ENCODE data around the gene TNFRSF19. TPM values are rescaled to one million over a fixed set of nuclear protein-coding genes. Genes with fewer than 3 reads are reported as not detected.

The TNFRSF19 gene
- total and polyA plus RNA-seq, 2 of the 8 experiments (the other 6 are each of a cell fraction or from before 2014, with no cell fraction given) = 0.50 to 0.95 TPM

DNA sequence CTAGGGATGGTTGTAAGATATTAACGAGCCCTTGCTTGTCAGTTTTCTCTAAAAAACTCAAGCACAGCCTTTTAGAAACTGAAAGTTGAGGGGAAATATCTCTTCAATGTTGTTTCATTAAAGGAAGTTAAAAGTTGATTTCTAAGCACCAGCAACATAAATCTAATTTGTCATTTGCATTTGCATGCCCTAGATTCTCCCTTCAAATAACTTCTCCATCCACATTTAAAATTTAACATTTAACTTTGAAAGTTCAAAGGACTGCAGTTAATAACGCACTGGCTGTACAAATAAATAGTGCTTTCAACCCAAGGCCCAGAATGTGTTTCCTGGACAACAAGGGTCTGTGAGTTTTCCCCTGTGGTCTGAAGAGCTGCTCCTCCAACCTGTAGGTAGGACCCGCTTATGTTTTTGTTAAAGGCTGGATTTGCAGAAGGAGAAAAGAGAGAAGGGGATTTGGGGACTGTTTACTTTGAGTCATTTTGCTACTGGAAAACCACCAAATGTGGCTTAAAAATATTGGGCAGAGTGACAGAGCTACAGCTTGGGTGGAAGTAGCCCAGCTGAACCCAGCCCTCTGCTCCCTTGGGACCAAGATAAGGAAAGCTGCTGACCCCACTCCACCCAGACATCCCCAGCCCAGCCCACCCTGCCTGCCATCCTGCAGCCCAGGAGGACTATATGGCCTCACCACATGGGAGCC is 39.8 kb downstream of the TNFRSF19 start:
- Histone ChIP-seq H2AFZ (ENCODE audit: low read length) (0 out of 2 replicates have a peak overlapping the region, but pooled peaks have one; percentile 54), H2BK20ac (ENCODE audit: low read length) (no peak overlapping the region), H3K18ac (ENCODE audit: extremely low read depth, low read length) (no peak overlapping the region), H2BK15ac (ENCODE audit: low read length) (no peak overlapping the region), H4K91ac (replicated peaks; ENCODE audit: insufficient read length, low read length) (no peak overlapping the region), H2BK5ac (ENCODE audit: low read depth, low read length) (no peak overlapping the region), H3K27ac (ENCODE audit: low read depth, low read length) (no peak overlapping the region), H3K4me3 (ENCODE audit: extremely low read depth in 1 of 4, insufficient read depth in 2 of 4, low read depth in 3 of 4, low read length in 4 of 4) (no peak overlapping the region), H3K4ac (replicated peaks; ENCODE audit: insufficient read length, low read depth, low read length) (no peak overlapping the region), H4K8ac (ENCODE audit: extremely low read depth, insufficient read depth, low read length) (no peak overlapping the region), H3K79me1 (ENCODE audit: low read depth, low read length) (no peaks in the 10 kb centered on the region), H3K9me3 (ENCODE audit: insufficient read depth in 2 of 2, low read depth in 1 of 2, low read length in 1 of 2) (no peaks in the 10 kb centered on the region), H2BK120ac (replicated peaks; ENCODE audit: low read depth, low read length) (peak overlapping the region; percentile 55), H3K56ac (replicated peaks; ENCODE audit: insufficient read length, low read depth, low read length) (peak overlapping the region; percentile 54), H3K23me2 (ENCODE audit: low read depth, low read length) (no peaks in the 10 kb centered on the region), H3K4me1 (replicated peaks in 1 of 4; ENCODE audit: control insufficient read depth in 3 of 4, insufficient read depth in 4 of 4, low read length in 3 of 4) (peaks cover 0 to 5% (median 2%) of the 10 kb centered on the region in 4 experiments; a peak in 3 of 7 replicates), H3K79me2 (ENCODE audit: control insufficient read depth in 1 of 2, insufficient read depth in 2 of 2, low read length in 2 of 2) (no peaks in the 10 kb centered on the region), H3K4me2 (ENCODE audit: insufficient read depth in 1 of 2, low read depth in 2 of 2, low read length in 2 of 2) (no peak overlapping the region), H2AK5ac (ENCODE audit: low read depth, low read length) (no peak overlapping the region), H2BK12ac (ENCODE audit: low read depth, low read length) (no peak overlapping the region), H3K9ac (replicated peaks in 1 of 4; ENCODE audit: extremely low read depth in 1 of 4, low read depth in 3 of 4, low read length in 3 of 4) (no peak overlapping the region), H3K23ac (ENCODE audit: insufficient read length) (no peak overlapping the region), H4K20me1 (replicated peaks in 1 of 2; ENCODE audit: control insufficient read depth in 1 of 2, insufficient read depth in 2 of 2, low read length in 2 of 2) (no peaks in the 10 kb centered on the region), H4K5ac (ENCODE audit: insufficient read length, low read depth, low read length) (no peak overlapping the region), H3K14ac (ENCODE audit: insufficient read length) (no peak overlapping the region), H3K27me3 (replicated peaks in 1 of 4; ENCODE audit: control insufficient read depth in 3 of 4, extremely low read depth in 1 of 4, insufficient read depth in 3 of 4, low read length in 3 of 4) (no peaks in the 10 kb centered on the region; a peak in 1 of 7 replicates), H3K36me3 (ENCODE audit: control insufficient read depth in 2 of 4, insufficient read depth in 4 of 4, low read length in 3 of 4) (no peaks in the 10 kb centered on the region)
- POLR2A ChIA-PET (ENCODE audit: partially characterized antibody) = interaction anchor here (1.3 kb wide), 1 partner anchor 10 kb away, joined by 4 read pairs; no protein-coding TSS in a partner anchor
- 84% methylated on average over 3 of the region's 3 CpGs; no CpG with 5 or more reads in 1 of the 2 experiments for WGBS, 2 experiments (ENCODE audit: extremely low coverage in 1 of 2, insufficient coverage in 1 of 2, insufficient read length in 1 of 2, insufficient replicate concordance in 2 of 2, low coverage in 1 of 2, low lambda C conversion rate in 2 of 2, missing lambda C conversion rate in 1 of 2)
- FAIRE-seq (peak; percentile 19), DNase-seq (ENCODE audit: low read depth in 1 of 2, low spot score in 2 of 2) (no peak)
- CTCF ChIA-PET (ENCODE audit: partially characterized antibody) = no interaction called here
- TF ChIP-seq CBX8 (IDR thresholded peaks at IDR 0.05; ENCODE audit: borderline replicate concordance, low read depth, low read length) = no peak
- TF ChIP-seq POLR2AphosphoS5 (IDR thresholded peaks at IDR 0.05; ENCODE audit: low read depth, low read length) = no peak
- no peak for TF ChIP-seq SIX5 (IDR thresholded peaks at IDR 0.05; ENCODE audit: low read depth, low read length)
- no peak for TF ChIP-seq EGR1 (IDR thresholded peaks at IDR 0.05; ENCODE audit: borderline replicate concordance, low read depth, low read length)
- TF ChIP-seq RXRA (IDR thresholded peaks at IDR 0.05; ENCODE audit: insufficient read depth, low read depth, low read length) = no peak
- no peak for TF ChIP-seq SP2 (IDR thresholded peaks at IDR 0.05; ENCODE audit: low read length)
- TF ChIP-seq RFX5 (IDR thresholded peaks at IDR 0.05; ENCODE audit: borderline replicate concordance, low read depth, low read length) = no peak
- TF ChIP-seq, protein P1, sequence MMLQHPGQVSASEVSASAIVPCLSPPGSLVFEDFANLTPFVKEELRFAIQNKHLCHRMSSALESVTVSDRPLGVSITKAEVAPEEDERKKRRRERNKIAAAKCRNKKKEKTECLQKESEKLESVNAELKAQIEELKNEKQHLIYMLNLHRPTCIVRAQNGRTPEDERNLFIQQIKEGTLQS (IDR thresholded peaks at IDR 0.05; ENCODE audit: insufficient read depth, low read depth, low read length) = no peak
- no peak for TF ChIP-seq SP1 (IDR thresholded peaks at IDR 0.05; ENCODE audit: low read depth, low read length)
- TF ChIP-seq HDAC2 (IDR thresholded peaks at IDR 0.05; ENCODE audit: borderline replicate concordance in 1 of 2, low read depth in 2 of 2, low read length in 2 of 2) = no peak
- TF ChIP-seq CBX5 (IDR thresholded peaks at IDR 0.05; ENCODE audit: low read depth, low read length) = no peak
- TF ChIP-seq CHD2 (IDR thresholded peaks at IDR 0.05; ENCODE audit: low read length) = no peak
- TF ChIP-seq SAP30 (IDR thresholded peaks at IDR 0.05; ENCODE audit: insufficient read depth, insufficient replicate concordance, low read length) = no peak
